Measurements from ENCODE around the gene SIK3.
A peak's percentile ranks its signal among the peaks of the same experiment; 100 is the strongest.

The SIK3 gene

DNA sequence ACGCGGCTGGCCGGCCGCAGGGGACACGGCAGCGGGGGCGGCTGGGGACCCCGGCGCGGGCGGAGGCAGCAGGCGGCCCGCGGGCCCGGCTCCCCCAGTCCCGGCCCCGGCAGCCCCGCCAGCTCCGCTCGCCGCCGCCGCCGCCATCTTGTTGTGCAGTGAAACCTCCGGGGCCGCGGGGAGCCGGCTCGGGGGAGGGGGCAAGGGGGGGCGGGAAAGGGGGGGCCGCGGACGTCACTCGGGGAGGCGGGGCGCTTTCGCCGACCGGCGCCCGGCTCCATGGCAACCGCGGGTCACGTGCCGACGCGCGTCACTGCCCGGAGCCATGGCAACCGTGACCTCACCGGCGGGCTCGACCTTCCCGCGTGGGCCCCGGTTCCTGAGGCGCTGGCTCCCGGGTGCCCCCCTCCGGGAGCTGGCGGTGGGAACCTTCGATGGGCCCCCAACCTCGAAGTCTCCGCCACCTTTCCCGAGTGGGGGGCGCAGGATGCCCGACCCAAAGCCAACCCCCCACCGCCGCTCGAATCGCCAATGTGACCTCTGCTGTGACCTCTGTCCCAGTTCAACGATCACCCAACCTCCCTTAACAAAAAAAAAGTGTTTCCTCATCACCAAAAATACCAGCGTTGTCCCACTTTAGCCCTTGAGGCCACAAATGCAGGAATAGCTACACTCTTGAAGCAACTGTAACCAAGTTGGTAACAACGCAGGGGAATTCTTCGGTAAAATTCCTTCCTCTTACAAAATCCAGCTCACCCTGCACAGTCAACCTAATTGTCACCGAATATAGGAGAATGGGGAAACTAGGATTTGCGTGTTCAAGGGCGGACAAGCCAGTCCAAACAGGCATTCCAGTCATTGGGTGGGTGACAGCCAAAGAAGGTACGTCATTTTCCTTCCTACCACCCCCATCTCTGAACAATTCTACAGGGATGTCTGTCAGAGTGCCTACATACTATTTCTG, at the start of gene SIK3:
Gene SIK3, minus strand, starts transcription at position 160 of the 964 bp plus-strand sequence. Its CDS starts 13 bp downstream, at position 147.
- intact Hi-C loops (cut with DNase I; ENCODE audit: low total_unique reads) = loop anchor here (5.0 to 10.0 kb wide), 2 partner anchors 104 to 124 kb away; no protein-coding TSS in a partner anchor
- peak within 1 kb of the TSS; percentile 92 to 94 for H3K4me3 ChIP-seq

DNA sequence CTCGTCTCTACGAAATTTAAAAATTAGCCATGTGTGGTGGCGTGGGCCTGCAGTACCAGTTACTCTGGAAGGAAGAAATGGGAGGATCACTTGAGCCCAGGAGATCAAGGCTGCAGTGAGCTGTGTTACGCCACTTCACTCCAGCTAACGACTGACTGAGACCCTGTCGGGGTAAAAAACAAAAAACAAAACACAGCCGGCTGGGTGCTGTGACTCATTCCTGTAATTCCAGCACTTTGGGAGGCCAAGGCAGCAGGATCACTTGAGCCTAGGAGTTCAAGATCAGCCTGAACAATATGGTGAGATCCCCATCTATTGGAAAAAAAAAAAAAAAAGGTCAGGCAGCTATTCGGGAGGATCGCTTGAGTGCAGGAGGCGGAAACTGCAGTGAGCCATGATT, 48.3 kb upstream of the SIK3 start:
- DNase-seq = no peak
- Histone ChIP-seq H3K4me1 (peaks cover 0 to 62% (median 28%) of the 10 kb centered on the region in 4 donors), H3K27ac (peak overlapping the region in 1 of 2 donors; percentile 85), H3K27me3 (no peaks in the 10 kb centered on the region), H3K9me3 (no peaks in the 10 kb centered on the region), H3K4me3 (peak overlapping the region in 1 of 2 donors; percentile 64), H3K36me3 (peaks cover 0 to 13% (median 10%) of the 10 kb centered on the region in 3 donors)
- intact Hi-C loops (cut with DNase I; ENCODE audit: low total_unique reads) = no loop called here
- TF ChIP-seq, protein P1, sequence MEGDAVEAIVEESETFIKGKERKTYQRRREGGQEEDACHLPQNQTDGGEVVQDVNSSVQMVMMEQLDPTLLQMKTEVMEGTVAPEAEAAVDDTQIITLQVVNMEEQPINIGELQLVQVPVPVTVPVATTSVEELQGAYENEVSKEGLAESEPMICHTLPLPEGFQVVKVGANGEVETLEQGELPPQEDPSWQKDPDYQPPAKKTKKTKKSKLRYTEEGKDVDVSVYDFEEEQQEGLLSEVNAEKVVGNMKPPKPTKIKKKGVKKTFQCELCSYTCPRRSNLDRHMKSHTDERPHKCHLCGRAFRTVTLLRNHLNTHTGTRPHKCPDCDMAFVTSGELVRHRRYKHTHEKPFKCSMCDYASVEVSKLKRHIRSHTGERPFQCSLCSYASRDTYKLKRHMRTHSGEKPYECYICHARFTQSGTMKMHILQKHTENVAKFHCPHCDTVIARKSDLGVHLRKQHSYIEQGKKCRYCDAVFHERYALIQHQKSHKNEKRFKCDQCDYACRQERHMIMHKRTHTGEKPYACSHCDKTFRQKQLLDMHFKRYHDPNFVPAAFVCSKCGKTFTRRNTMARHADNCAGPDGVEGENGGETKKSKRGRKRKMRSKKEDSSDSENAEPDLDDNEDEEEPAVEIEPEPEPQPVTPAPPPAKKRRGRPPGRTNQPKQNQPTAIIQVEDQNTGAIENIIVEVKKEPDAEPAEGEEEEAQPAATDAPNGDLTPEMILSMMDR (IDR thresholded peaks at IDR 0.05) = no peak

More for the DNA sequence above, at the start of gene SIK3:
- no peaks in the 10 kb centered on the region for H3K36me3 ChIP-seq
- peaks cover 0 to 49% (median 29%) of the 10 kb centered on the region in 4 donors for H3K4me1 ChIP-seq
- no peaks in the 10 kb centered on the region for H3K9me3 ChIP-seq
- TF ChIP-seq, protein P1 (IDR thresholded peaks at IDR 0.05) = peak in 1 of 2 experiments; percentile 9
- DNase-seq = peak; percentile 85 to 95
- peak within 1 kb of the TSS; percentile 94 to 99 for H3K27ac ChIP-seq
- no peaks in the 10 kb centered on the region for H3K27me3 ChIP-seq

DNA sequence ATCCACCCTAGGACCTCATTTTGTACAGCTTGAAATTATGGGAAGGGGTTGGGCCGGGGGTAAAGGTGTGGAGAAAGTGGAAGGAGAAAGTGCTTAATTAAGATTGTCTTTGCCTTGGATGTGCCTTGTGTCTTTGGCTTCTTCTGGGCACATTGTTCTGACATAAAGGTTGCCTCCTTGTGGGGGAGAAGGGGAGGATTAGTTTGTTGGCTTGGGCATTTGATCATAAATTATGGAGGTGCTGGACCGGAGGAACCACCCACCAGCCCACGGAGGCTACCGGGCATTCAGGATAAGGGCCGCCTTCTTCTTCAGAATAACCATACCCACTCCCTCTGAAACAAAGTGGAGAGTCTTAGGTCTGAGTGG, 47.1 kb upstream of the SIK3 start:
- peak overlapping the region; percentile 64 to 82 for H3K4me3 ChIP-seq
- DNase-seq = no peak
- peaks cover 0 to 51% (median 28%) of the 10 kb centered on the region in 4 donors for H3K4me1 ChIP-seq
- H3K27me3 ChIP-seq = no peaks in the 10 kb centered on the region
- no peaks in the 10 kb centered on the region for H3K9me3 ChIP-seq
- TF ChIP-seq, protein P1 (IDR thresholded peaks at IDR 0.05) = no peak
- intact Hi-C loops (cut with DNase I; ENCODE audit: low total_unique reads) = no loop called here
- H3K27ac ChIP-seq = peak overlapping the region; percentile 83 to 85
- H3K36me3 ChIP-seq = peaks cover 0 to 13% (median 10%) of the 10 kb centered on the region in 3 donors

DNA sequence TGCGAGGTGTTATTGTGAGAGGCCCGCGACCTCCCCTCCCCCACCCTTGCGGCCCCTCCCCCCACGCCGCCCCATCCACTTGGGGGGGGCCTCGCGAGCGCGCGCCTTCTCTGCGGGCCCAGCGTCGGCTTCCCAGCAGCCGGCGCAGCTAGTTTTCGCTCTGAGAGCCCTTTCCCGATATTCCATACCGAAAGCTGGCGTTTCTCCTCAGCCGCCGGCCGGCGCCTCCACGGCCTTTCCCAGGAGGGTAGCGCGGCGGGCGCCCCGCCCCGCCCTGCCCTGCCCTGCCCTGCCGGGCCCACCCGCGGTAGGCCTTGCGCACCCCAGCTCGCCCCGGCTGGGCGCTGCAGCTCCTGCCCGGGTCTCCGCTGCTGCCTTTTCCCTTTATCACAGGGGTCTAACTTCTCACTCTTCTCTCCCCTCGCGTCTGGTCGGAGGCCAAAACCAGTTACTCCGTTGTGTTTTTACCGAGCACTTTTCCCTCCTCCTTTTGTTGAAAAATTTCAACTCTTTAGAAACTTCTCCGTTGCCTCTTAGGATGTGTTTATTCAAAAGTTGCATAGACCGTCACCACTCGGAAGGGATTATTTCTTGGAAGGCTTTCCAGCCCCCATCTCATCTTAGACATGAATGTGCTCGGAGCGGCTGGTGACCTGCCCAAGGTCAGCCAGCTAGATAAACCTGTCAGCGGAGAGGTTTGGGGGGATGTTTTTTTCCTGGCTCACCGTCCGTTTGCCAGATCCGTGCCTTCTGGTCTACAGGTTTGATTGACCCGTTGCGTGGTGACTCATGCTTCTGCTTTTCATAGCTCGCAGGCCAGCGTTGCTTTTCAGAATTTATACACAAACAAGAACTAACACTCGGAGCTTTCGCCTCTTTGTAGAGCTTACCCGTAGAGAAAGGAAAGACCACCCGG, 46.5 kb upstream of the SIK3 start:
- Histone ChIP-seq H3K4me1 (peaks cover 0 to 45% (median 25%) of the 10 kb centered on the region in 4 donors), H3K9me3 (no peaks in the 10 kb centered on the region), H3K27ac (peak overlapping the region; percentile 83 to 85), H3K27me3 (no peaks in the 10 kb centered on the region), H3K4me3 (peak overlapping the region; percentile 64 to 82), H3K36me3 (peaks cover 0 to 13% (median 10%) of the 10 kb centered on the region in 3 donors)
- intact Hi-C loops (cut with DNase I; ENCODE audit: low total_unique reads) = no loop called here
- TF ChIP-seq, protein P1 (IDR thresholded peaks at IDR 0.05) = no peak
- DNase-seq = peak; percentile 66 to 74

DNA sequence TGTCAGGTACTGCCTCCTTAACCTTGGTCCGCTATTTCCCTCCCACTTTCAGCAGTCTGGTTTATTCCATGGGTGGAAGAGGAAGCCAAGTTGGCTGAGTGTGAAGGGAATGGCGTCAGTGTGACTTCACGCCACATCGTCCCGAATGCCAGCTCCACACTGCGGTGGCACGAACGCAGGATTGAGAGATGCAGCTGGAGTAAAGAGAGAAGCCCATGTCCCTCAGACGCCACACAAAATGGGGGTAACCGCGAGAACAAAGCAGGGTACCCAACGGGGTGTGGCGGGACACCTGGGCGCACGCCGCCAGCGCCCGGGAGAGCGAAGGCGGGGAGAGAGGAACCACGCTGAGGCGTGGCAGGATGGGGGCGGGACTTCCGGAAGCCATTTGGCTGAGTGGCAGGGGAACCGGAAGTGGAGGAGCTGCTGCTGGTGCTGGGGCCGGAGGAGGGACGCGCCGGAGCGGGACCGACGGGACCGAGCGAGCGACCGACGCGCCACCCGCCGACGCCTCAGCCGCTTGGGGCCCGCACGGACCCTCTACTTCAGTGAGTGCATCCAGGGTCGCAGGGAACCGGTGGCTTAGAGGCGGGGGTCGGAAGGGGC, 45.7 kb upstream of the SIK3 start, which contains the start of gene PAFAH1B2:
Gene PAFAH1B2, plus strand, starts transcription at position 417 of the 606 bp plus-strand sequence. CDS start 8,161 bp downstream, outside the sequence.
- DNase-seq = peak; percentile 95 to 97
- Histone ChIP-seq H3K36me3 (peaks cover 0 to 13% (median 10%) of the 10 kb centered on the region in 3 donors), H3K9me3 (no peaks in the 10 kb centered on the region), H3K4me1 (peaks cover 0 to 43% (median 23%) of the 10 kb centered on the region in 4 donors), H3K4me3 (peak within 1 kb of the TSS; percentile 64 to 82), H3K27ac (peak within 1 kb of the TSS; percentile 83 to 85), H3K27me3 (peaks cover 0 to 5% of the 10 kb centered on the region in 2 donors)
- TF ChIP-seq, protein P1 (IDR thresholded peaks at IDR 0.05) = no peak
- intact Hi-C loops (cut with DNase I; ENCODE audit: low total_unique reads) = no loop called here
